Loucy (cell line): ENCODE results near the gene SDHAF3.

Experiments
- H2AFZ ChIP-seq: fragments of 200-600 bp; sonication (generic); 2 replicates; pipeline ENCODE4 v1.6.0; 2016; ENCODE audit warnings: antibody characterized with exemption, mild to moderate bottlenecking, low read length, moderate library complexity
- H3F3A ChIP-seq: fragments of 200-600 bp; 2 replicates; pipeline ENCODE4 v1.6.0; 2016; ENCODE audit warnings: antibody characterized with exemption, low read depth, mild to moderate bottlenecking
- H3K27me3 ChIP-seq: fragments of 200-600 bp; sonication (generic); 2 replicates; pipeline ENCODE4 v1.6.1; 2014; ENCODE audit warnings: low read length, mild to moderate bottlenecking; ENCODE audit not compliant: insufficient read depth, poor library complexity, severe bottlenecking
- H3K36me3 ChIP-seq: fragments of 200-600 bp; sonication (generic); 2 replicates; pipeline ENCODE4 v1.6.1; 2016; ENCODE audit warnings: low read length; ENCODE audit not compliant: insufficient read depth
- H3K4me1 ChIP-seq: fragments of 200-600 bp; sonication (generic); 2 replicates; pipeline ENCODE4 v1.5.1; 2014; ENCODE audit warnings: low read length, mild to moderate bottlenecking; ENCODE audit not compliant: insufficient read depth, poor library complexity, severe bottlenecking
- H3K4me2 ChIP-seq: fragments of 200-600 bp; sonication (generic); 2 replicates; pipeline ENCODE4 v1.6.0; 2014; ENCODE audit warnings: antibody characterized with exemption, low read length, low read depth, mild to moderate bottlenecking; ENCODE audit not compliant: poor library complexity, severe bottlenecking
- H3K4me3 ChIP-seq: fragments of 200-600 bp; sonication (generic); 2 replicates; pipeline ENCODE4 v1.5.1; 2014; ENCODE audit warnings: low read length, mild to moderate bottlenecking, mixed read lengths; ENCODE audit not compliant: poor library complexity, severe bottlenecking
- H3K79me2 ChIP-seq: fragments of 200-600 bp; sonication (generic); 2 replicates; pipeline ENCODE4 v1.6.1; 2014; ENCODE audit warnings: low read length; ENCODE audit not compliant: insufficient read depth
- H3K9ac ChIP-seq: fragments of 200-600 bp; sonication (generic); 2 replicates; pipeline ENCODE4 v1.6.0; 2014; ENCODE audit warnings: mild to moderate bottlenecking, low read depth, low read length, moderate library complexity; ENCODE audit not compliant: poor library complexity, severe bottlenecking
- H3K9me2 ChIP-seq: fragments of 200-600 bp; sonication (generic); replicated peaks from 2 replicates; pipeline ENCODE4 v1.6.1; 2016; ENCODE audit warnings: low read depth, low read length, mixed read lengths
- H3K9me3 ChIP-seq: fragments of 200-600 bp; sonication (generic); 2 replicates; pipeline ENCODE4 v1.6.1; 2014; ENCODE audit warnings: mild to moderate bottlenecking, antibody characterized with exemption, low read length, low read depth; ENCODE audit not compliant: insufficient read depth
- H4K20me1 ChIP-seq: fragments of 200-600 bp; sonication (generic); 2 replicates; pipeline ENCODE4 v1.6.0; 2014; ENCODE audit warnings: antibody characterized with exemption, low read length, mild to moderate bottlenecking; ENCODE audit not compliant: insufficient read depth, poor library complexity, severe bottlenecking
- CTCF ChIP-seq: fragments of 200-600 bp; sonication (generic); conservative IDR thresholded peaks from 2 replicates; pipeline ENCODE4 v1.5.1; 2014; ENCODE audit warnings: mild to moderate bottlenecking, antibody characterized with exemption, low read length
- EZH2phosphoT487 ChIP-seq: fragments of 200-600 bp; IDR thresholded peaks from 2 replicates; pipeline ENCODE4 v1.6.1; 2018; ENCODE audit warnings: antibody characterized with exemption, mild to moderate bottlenecking, moderate library complexity, borderline replicate concordance

SDHAF3 gene

DNA sequence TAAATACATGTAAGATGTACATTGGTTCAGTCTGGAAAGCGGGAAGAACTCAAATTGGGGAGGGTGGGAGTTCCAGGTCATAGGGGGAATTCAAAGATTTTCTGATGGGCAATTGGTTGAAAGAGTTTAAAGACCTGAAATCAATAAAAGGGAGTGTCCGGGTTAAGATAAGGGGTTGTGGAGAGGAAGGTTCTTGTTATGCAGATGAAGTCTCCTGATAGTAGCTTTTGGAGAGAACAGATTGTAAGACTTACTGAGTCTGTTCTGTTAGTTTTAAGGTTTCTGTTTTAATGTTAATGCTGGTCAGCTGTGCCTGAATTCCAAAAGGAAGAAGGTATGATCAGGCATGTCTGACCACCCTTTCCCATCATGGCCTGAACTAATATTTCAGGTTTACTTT lies 48.8 kb downstream of the SDHAF3 start:
- H3K4me1 ChIP-seq, result no peaks in the 10 kb centered on the region
- H3K79me2 ChIP-seq, result no peaks in the 10 kb centered on the region
- no peaks in the 10 kb centered on the region for H3F3A ChIP-seq
- H3K4me2 ChIP-seq, result no peak overlapping the region
- H3K4me3 ChIP-seq, result no peak overlapping the region
- TF ChIP-seq CTCF (no peak), EZH2phosphoT487 (no peak)
- H3K9me3 ChIP-seq, result no peaks in the 10 kb centered on the region
- H3K27me3 ChIP-seq, result no peaks in the 10 kb centered on the region
- no peaks in the 10 kb centered on the region for H3K36me3 ChIP-seq
- no peaks in the 10 kb centered on the region for H4K20me1 ChIP-seq
- H2AFZ ChIP-seq, result no peak overlapping the region
- no peak overlapping the region for H3K9ac ChIP-seq
- no peaks in the 10 kb centered on the region for H3K9me2 ChIP-seq

GRCh38 chr7:97167176-97167575 lies 49.7 kb downstream of the SDHAF3 start:
- no peaks in the 10 kb centered on the region for H3K9me3 ChIP-seq
- no peak overlapping the region for H2AFZ ChIP-seq
- no peak overlapping the region for H3K4me3 ChIP-seq
- TF ChIP-seq CTCF (no peak), EZH2phosphoT487 (no peak)
- no peaks in the 10 kb centered on the region for H4K20me1 ChIP-seq
- no peaks in the 10 kb centered on the region for H3F3A ChIP-seq
- H3K36me3 ChIP-seq, result no peaks in the 10 kb centered on the region
- H3K4me2 ChIP-seq, result no peak overlapping the region
- no peaks in the 10 kb centered on the region for H3K9me2 ChIP-seq
- H3K9ac ChIP-seq, result no peak overlapping the region
- no peaks in the 10 kb centered on the region for H3K27me3 ChIP-seq
- H3K79me2 ChIP-seq, result no peaks in the 10 kb centered on the region
- H3K4me1 ChIP-seq, result no peaks in the 10 kb centered on the region

DNA sequence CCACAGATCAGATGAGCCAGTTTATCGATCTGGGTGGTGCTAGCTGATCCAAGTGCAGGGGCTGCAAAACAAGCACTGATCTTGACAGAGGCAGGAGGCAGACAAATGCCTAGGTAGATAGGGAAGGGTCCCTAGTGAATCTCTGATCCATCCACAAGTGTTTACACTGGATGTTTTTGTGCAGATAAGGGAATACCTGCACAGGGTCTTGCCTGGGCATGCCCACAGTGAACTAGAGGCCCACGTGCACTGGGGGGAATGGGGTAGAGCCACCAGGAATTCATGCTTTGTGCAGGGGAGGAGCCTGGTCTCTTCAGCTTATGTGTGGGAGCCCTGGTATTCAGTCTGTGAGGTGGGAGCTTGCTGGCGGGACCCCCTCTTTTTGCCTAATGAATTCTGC lies 50.3 kb downstream of the SDHAF3 start:
- no peaks in the 10 kb centered on the region for H3K79me2 ChIP-seq
- H3K4me1 ChIP-seq, result no peaks in the 10 kb centered on the region
- no peak overlapping the region for H3K4me3 ChIP-seq
- TF ChIP-seq CTCF, result no peak
- TF ChIP-seq EZH2phosphoT487, result no peak
- H4K20me1 ChIP-seq, result no peaks in the 10 kb centered on the region
- H3K27me3 ChIP-seq, result no peaks in the 10 kb centered on the region
- no peaks in the 10 kb centered on the region for H3K9me2 ChIP-seq
- no peak overlapping the region for H3K4me2 ChIP-seq
- H3K9ac ChIP-seq, result no peak overlapping the region
- H3K36me3 ChIP-seq, result no peaks in the 10 kb centered on the region
- no peaks in the 10 kb centered on the region for H3F3A ChIP-seq
- H2AFZ ChIP-seq, result no peak overlapping the region
- no peaks in the 10 kb centered on the region for H3K9me3 ChIP-seq
